NCI-H1092 treated with DMSO at 0.1 percent for 48 hours (cell line): ENCODE results near the gene FREM1.
A peak's percentile ranks its signal among the peaks of the same experiment; 100 is the strongest.

Experiments
- DNase-seq: peaks from one replicate; lab custom pipeline; 2025; lab: John Stamatoyannopoulos, UW

The FREM1 gene

GRCh38 chr9:14761584-14761983 is 148.6 kb downstream of the FREM1 start:
- no peak for DNase-seq

GRCh38 chr9:14760060-14760459 is 150.2 kb downstream of the FREM1 start:
- DNase-seq: no peak

- no peak for DNase-seq
Measured at GRCh38 chr9:14756291-14756690, 153.9 kb downstream of the FREM1 start.

- no peak for DNase-seq
Measured at GRCh38 chr9:14752871-14753270, 157.4 kb downstream of the FREM1 start.

- peak; percentile 64 for DNase-seq
Measured at GRCh38 chr9:14752271-14752670, 158.0 kb downstream of the FREM1 start.

- DNase-seq: no peak
Measured at GRCh38 chr9:14750821-14751220, 159.4 kb downstream of the FREM1 start.

GRCh38 chr9:14749741-14750211 is 160.5 kb downstream of the FREM1 start:
- DNase-seq: peak; percentile 42

GRCh38 chr9:14748373-14748772 is 161.9 kb downstream of the FREM1 start:
- DNase-seq: no peak

- no peak for DNase-seq
Measured at GRCh38 chr9:14747111-14747510, 163.1 kb downstream of the FREM1 start.

- no peak for DNase-seq
Measured at GRCh38 chr9:14746626-14747025, 163.6 kb downstream of the FREM1 start.

- no peak for DNase-seq
Measured at GRCh38 chr9:14744768-14745167, 165.5 kb downstream of the FREM1 start.

GRCh38 chr9:14741369-14741768 is 168.9 kb downstream of the FREM1 start:
- DNase-seq: no peak

- DNase-seq: no peak
Measured at GRCh38 chr9:14733133-14733532, 177.1 kb downstream of the FREM1 start.

- DNase-seq: no peak
Measured at GRCh38 chr9:14731294-14731981, 178.8 kb downstream of the FREM1 start.

GRCh38 chr9:14730461-14730898 is 179.7 kb downstream of the FREM1 start:
- DNase-seq: no peak

- no peak for DNase-seq
Measured at GRCh38 chr9:14723301-14723700, 186.9 kb downstream of the FREM1 start.

GRCh38 chr9:14722391-14723035 is 187.7 kb downstream of the FREM1 start, which contains the start of gene CER1:
Gene CER1 (minus strand): TSS chr9:14722733. CDS start chr9:14722672, 61 bp downstream.
- DNase-seq: peak; percentile 82

- no peak for DNase-seq
Measured at GRCh38 chr9:14719231-14719923, 190.9 kb downstream of the FREM1 start.

GRCh38 chr9:14715102-14715501 is 195.1 kb downstream of the FREM1 start:
- no peak for DNase-seq

- DNase-seq: no peak
Measured at GRCh38 chr9:14713187-14713767, 197.0 kb downstream of the FREM1 start.

- DNase-seq: no peak
Measured at GRCh38 chr9:14710804-14711203, 199.4 kb downstream of the FREM1 start.

- DNase-seq: no peak
Measured at GRCh38 chr9:14706530-14707140, 203.6 kb downstream of the FREM1 start.
